ENCODE measurements around the gene PALLD. TPM values are rescaled to one million over a fixed set of nuclear protein-coding genes. Genes with fewer than 3 reads are reported as not detected.

Gene PALLD
- 60.6 to 92.4 TPM (median 83.2 TPM) in 5 replicates for total RNA-seq (2022; extraction: Qiagen RNA extraction; ENCODE audit: low read depth)

GRCh38 chr4:168496834-168497233 lies at the start of gene PALLD:
Gene PALLD, plus strand, starts transcription at chr4:168497052.

Other genes with a start within 250 kb of the PALLD start
- 2.3 to 3.2 TPM (median 2.7 TPM) in 5 replicates for gene DDX60, start 178.3 kb upstream of the PALLD start, total RNA-seq (2022; extraction: Qiagen RNA extraction; ENCODE audit: low read depth)
- gene DDX60L, start 16.6 kb upstream of the PALLD start, total RNA-seq (2022; extraction: Qiagen RNA extraction; ENCODE audit: low read depth) = 14.1 to 21.3 TPM (median 16.1 TPM) in 5 replicates